Measurements from ENCODE around the gene ZFAND6.
"Not testable (repeated sequence)": the region's sequence is repeated elsewhere in the genome, so short reads cannot be mapped to it uniquely, and the experiment has no call there.

ZFAND6 gene

DNA sequence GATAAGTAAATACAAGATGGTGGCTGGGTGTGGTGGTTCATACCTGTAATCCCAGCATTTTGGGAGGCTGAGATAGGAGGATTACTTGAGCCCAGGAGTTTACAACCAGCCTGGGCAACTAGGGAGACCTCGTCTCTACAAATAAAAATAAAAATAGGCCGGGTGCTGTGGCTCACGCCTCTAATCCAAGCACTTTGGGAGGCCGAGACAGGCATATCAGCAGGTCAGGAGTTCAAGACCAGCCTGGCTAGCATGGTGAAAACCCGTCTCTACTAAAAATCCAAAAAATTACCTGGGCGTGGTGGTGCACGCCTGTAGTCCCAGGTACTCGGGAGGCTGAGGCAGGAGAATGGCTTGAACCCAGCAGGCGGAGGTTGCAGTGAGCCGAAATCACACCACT lies 14.3 kb upstream of the ZFAND6 start:
- not testable (repeated sequence) for DNase-seq (ENCODE audit: extremely low read depth in 1 of 2, low read depth in 1 of 2)

- DNase-seq (ENCODE audit: extremely low read depth in 1 of 2, low read depth in 1 of 2) = no peak
These were observed 10.4 kb upstream of the ZFAND6 start for GRCh38 chr15:80049046-80049445.

GRCh38 chr15:80052597-80053304 lies 6.7 kb upstream of the ZFAND6 start:
- DNase-seq (ENCODE audit: extremely low read depth in 1 of 2, low read depth in 1 of 2) = no peak

DNA sequence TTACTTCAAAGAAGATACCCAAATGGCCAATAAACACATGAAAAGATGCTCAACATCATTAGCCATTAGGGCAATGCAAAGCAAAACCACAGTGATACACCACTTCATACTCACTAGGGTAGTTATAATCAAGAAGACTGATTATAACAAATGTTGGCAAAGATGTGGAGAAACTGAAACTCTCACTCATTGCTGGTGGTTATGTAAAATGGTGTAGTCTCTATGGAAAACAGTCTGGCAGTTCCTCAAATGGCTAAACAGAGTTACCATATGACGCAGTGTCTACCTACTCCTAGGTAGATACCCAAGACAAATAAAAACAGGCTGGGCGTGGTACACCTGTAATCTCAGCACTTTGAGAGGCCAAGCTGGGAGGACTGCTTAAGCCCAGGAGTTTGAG lies 3.5 kb upstream of the ZFAND6 start:
- DNase-seq (ENCODE audit: extremely low read depth in 1 of 2, low read depth in 1 of 2) = no peak

DNA sequence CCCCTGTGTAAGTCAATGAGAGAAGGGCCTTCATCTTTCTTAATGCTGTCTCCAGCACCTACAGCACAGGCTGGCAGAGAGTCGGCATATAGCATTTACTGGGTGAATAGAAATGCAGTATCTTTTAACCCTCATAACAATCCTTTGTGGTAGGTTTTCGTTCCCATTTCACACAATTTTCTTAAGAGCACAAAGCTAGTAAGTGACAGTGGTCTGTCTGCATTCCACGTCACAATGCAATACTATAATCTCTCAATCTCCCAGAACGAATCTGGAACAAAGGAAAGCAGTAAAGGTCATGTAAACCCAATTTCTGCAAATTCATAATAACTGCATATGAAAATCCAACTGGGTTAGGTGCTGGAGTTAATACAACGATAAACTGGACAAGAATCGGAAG lies 1.4 kb upstream of the ZFAND6 start:
- DNase-seq (ENCODE audit: extremely low read depth in 1 of 2, low read depth in 1 of 2) = no peak

DNA sequence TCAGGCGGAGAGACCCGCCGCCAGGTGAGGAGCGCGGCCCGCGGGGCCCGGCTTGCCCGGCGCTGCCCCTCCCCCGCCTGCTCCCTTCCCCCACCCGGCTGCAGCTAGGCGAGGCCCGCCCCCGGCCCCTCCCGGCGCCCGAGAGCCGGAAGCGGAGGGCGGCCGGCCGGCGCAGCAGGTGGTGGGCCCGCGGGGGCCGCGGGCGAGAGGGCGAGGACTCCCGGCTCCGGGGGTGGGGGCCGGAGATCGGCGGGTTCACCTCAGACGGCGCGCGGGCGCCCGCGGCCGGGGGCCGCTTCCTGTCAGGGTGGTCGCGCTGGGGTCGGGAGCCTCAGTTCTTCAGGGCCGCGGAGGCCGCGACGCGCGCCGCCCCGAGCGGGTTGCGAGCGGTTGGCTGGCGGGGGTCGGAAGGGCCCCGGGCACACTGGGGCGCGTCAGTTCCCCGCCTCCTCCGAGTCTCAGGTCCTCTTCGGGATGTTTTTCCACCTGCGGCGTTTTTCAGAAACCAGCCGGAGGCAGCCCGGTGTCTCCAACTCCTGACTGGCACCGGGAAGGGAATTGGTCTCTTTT lies 395 bp downstream of the ZFAND6 start:
- DNase-seq (ENCODE audit: extremely low read depth in 1 of 2, low read depth in 1 of 2) = peak in 1 of 2 donors; percentile 5

DNA sequence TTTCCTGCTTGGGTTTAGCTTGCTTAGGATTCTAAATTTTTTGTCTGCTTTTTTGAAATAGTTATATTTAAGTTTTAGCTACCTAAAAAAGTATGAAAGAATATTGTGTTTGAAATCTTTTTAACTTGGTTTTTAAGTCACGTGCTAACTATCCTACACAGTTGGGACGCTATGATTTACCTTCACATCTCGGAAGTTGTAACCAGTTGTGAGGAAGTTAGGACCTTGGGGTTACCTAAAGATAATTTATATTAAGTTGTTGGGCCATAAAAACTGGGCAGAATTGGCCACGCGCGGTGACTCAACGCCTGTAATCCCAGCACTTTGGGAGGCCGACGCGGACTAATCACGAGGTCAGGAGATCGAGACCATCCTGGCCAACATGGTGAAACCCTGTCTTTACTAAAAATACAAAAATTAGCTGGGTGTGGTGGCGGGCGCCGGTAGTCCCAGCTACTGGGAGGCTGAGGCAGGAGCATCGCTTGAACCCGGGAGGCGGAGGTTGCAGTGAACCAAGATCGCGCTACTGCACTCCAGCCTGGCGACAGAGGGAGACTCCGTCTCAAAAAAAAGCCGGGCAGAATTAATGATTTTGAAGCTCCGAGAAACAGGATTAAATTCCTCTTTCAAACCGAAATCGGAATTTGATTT lies 1.0 kb downstream of the ZFAND6 start:
- no peak for DNase-seq (ENCODE audit: extremely low read depth in 1 of 2, low read depth in 1 of 2)

GRCh38 chr15:80061582-80061981 lies 2.1 kb downstream of the ZFAND6 start:
- DNase-seq (ENCODE audit: extremely low read depth in 1 of 2, low read depth in 1 of 2) = no peak

DNA sequence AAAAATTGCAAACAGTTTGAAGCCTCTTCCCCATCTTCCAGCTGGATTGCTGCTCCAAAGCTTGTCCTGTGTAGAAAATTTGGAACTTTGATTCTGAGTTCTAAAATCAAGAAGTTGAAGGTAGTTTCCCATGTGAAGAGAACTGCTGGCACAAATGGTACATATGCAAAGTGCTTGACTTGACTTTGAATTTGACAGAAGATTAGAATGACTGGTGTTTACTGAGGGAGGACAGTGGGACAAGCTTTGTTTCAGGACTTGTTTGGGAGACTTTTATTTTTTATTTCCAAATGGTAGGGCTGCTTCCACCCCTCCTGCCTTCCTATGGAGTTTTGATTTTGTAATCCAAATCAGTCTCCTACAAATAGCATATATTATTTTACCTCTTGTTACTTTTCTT lies 7.4 kb downstream of the ZFAND6 start:
- no peak for DNase-seq (ENCODE audit: extremely low read depth in 1 of 2, low read depth in 1 of 2)

GRCh38 chr15:80068578-80068977 lies 9.1 kb downstream of the ZFAND6 start:
- no peak for DNase-seq (ENCODE audit: extremely low read depth in 1 of 2, low read depth in 1 of 2)

GRCh38 chr15:80070840-80071239 lies 11.4 kb downstream of the ZFAND6 start:
- DNase-seq (ENCODE audit: extremely low read depth in 1 of 2, low read depth in 1 of 2) = no peak

DNA sequence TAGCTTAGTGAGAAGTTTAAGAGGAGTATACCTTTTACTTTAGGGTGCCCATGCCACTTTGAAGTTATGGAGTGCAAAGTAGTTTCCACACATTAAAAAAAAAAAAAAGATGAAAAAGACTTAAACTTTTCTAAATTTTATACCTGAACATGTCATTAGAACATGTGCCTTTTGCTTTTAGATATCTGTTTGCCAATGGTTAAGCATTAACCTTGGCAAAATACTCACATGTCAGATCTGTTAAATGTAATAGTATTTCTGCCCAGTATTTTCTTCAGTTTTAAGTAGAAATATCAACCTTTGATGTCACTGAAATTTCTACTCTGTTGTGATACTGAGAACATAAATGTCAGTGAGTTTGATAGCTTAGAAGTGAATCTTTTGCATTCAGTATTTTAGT lies 12.2 kb downstream of the ZFAND6 start:
- DNase-seq (ENCODE audit: extremely low read depth in 1 of 2, low read depth in 1 of 2) = no peak

- no peak for DNase-seq (ENCODE audit: extremely low read depth in 1 of 2, low read depth in 1 of 2)
These were observed 13.0 kb downstream of the ZFAND6 start for GRCh38 chr15:80072285-80072994.

GRCh38 chr15:80073197-80073596 lies 13.7 kb downstream of the ZFAND6 start:
- DNase-seq (ENCODE audit: extremely low read depth in 1 of 2, low read depth in 1 of 2) = no peak

DNA sequence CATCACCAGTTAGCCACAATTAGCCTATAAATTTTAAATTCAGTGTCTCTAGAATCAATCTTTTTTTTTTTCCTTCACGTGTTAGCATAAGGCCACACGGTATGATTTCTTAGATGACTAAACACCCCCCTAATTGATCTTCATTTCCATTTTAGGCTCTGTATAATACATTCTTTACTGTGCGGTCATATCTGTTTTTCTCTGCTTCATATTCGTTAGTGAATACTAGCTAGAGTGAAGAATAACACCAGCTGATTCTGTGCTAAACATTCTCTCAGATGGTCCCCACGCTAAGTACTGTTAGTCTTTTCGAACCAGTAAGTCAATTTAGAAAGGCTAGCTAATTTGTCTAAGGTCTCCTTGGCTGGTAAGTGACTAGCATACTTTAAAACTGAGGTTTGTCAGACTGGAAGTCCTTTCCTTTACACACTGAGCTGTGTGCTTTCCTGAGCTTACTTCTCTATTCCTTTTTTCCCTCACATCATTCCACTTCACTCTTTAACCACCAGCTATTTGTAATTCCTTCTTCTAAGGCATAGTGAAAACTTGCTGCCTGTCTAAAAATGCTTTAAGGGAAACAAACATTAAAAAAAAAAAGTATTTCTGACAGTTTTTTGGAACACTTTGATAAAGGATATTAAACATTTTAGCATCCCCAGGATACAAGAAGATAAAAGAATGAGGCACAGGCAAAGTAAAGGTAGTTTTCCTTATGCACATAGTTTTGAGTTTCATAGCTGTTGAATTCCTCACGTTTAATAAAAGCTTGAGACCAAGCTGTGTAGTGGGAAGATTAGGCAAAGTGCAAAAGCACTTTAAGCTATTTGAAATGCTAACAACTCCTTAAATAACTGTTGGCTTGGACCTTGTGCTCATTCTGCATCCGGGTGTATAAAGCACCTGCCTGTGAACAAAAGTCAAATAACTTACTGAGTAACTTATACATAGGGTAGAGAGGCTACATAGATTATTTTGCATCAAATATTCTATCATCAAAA lies 17.1 kb downstream of the ZFAND6 start:
- no peak for DNase-seq (ENCODE audit: extremely low read depth in 1 of 2, low read depth in 1 of 2)

- no peak for DNase-seq (ENCODE audit: extremely low read depth in 1 of 2, low read depth in 1 of 2)
These were observed 21.9 kb downstream of the ZFAND6 start for GRCh38 chr15:80081390-80081789.

DNA sequence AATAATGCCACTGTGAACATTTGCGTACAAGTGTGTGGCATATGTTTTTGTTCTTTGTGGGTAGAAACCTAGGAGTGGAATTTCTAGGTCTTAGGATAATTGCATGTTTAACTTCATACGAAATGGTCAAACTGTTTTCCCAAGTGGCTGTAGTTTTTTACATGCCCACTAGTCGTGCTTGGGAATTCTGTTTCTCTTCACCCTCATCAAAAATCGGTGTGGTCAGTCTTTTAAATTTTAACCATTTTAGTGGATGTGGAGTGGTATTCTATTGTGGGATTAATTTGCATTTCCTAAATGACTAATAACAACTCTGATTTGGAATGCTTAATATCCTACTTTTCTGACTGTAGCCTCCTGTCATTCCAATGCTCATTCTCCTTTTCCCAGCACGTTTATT lies 27.6 kb downstream of the ZFAND6 start:
- no peak for DNase-seq (ENCODE audit: extremely low read depth in 1 of 2, low read depth in 1 of 2)

DNA sequence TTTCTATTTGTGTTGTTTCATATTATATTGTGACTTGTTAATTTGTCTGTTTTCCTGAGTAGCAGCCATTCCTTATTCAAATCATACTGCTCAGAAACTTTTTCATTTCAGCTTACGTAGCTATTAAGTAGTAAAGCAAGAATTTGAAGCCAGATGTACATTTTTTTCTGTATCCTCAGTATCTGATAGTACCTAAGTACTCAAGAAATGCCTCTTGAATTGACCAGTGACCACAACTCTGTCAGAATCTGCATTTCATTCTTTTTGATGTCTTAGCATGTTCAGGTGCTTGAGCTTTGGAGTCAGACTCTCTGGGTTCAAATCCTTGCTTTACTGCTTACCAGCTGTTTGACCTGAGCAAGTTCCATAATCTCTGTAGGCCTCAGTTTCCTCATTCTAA lies 30.6 kb downstream of the ZFAND6 start:
- no peak for DNase-seq (ENCODE audit: extremely low read depth in 1 of 2, low read depth in 1 of 2)

- DNase-seq (ENCODE audit: extremely low read depth in 1 of 2, low read depth in 1 of 2) = no peak
These were observed 31.5 kb downstream of the ZFAND6 start for GRCh38 chr15:80090879-80091503.

- DNase-seq (ENCODE audit: extremely low read depth in 1 of 2, low read depth in 1 of 2) = no peak
These were observed 34.5 kb downstream of the ZFAND6 start for GRCh38 chr15:80093854-80094418.

Data from activated CD8-positive, alpha-beta memory T cell treated with anti-CD3 and anti-CD28 coated beads for 1 hour (primary cell).